Ishikawa (cell line): Measurements from ENCODE around the gene PPP1R16B.

Experiments used
- CEBPB ChIP-seq: IDR thresholded peaks from 2 replicates; pipeline ENCODE4 v1.6.1; 2012
- EGR1 ChIP-seq: IDR thresholded peaks from 2 replicates; pipeline ENCODE4 v1.6.1; 2012
- EP300 ChIP-seq: IDR thresholded peaks from 2 replicates; pipeline ENCODE4 v1.6.1; 2012; ENCODE audit warnings: borderline replicate concordance
- MAX ChIP-seq: IDR thresholded peaks from 2 replicates; pipeline ENCODE4 v1.6.1; 2012
- REST ChIP-seq: IDR thresholded peaks from 2 replicates; pipeline ENCODE4 v1.6.1; 2012; ENCODE audit warnings: low read depth, mild to moderate bottlenecking
- TAF1 ChIP-seq: IDR thresholded peaks from 2 replicates; pipeline ENCODE4 v1.6.1; 2012; ENCODE audit warnings: low read depth, mild to moderate bottlenecking
- TCF12 ChIP-seq: IDR thresholded peaks from 2 replicates; pipeline ENCODE4 v1.6.1; 2012; ENCODE audit warnings: low read depth
- TF ChIP-seq, protein P1 (sequence below): IDR thresholded peaks from 2 replicates; pipeline ENCODE4 v1.6.1; 2012

DNA sequence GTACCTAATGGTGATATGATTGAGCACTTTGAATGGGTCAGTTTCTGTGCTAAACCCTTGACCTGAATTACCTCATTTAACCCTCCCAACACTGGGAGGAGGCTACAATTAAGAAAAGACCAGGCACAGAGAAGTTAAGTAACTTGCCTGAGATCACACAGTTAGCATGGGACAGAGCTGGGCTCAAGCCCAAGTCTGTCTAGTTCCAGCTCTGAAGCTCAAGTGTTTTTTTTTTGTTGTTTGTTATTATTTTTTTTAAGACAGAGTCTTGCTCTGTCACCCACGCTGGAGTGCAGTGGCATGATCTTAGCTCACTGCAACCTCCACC lies 124.7 kb downstream of the PPP1R16B start:
- no peak for TF ChIP-seq MAX
- TF ChIP-seq, protein P1, sequence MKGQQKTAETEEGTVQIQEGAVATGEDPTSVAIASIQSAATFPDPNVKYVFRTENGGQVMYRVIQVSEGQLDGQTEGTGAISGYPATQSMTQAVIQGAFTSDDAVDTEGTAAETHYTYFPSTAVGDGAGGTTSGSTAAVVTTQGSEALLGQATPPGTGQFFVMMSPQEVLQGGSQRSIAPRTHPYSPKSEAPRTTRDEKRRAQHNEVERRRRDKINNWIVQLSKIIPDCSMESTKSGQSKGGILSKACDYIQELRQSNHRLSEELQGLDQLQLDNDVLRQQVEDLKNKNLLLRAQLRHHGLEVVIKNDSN = no peak
- TF ChIP-seq REST = no peak
- TF ChIP-seq EP300 = no peak
- TF ChIP-seq EGR1 = no peak
- TF ChIP-seq CEBPB = no peak
- no peak for TF ChIP-seq TCF12
- no peak for TF ChIP-seq TAF1
